K562 (cell line): ENCODE results near the gene PCK2. TPM values are rescaled to one million over a fixed set of nuclear protein-coding genes. Genes with fewer than 3 reads are reported as not detected.

Experiments
- BRD9 ChIP-seq: fragments of 450-650 bp; IDR thresholded peaks from 2 replicates; pipeline ENCODE4 v1.6.1; 2018; ENCODE audit warnings: low read depth; ENCODE audit not compliant: partially characterized antibody
- EGR1 ChIP-seq: fragments of 450-650 bp; conservative IDR thresholded peaks from 2 replicates; pipeline ENCODE4 v1.6.1; 2017; ENCODE audit warnings: mild to moderate bottlenecking
- ETS1 ChIP-seq: conservative IDR thresholded peaks from 2 replicates; pipeline ENCODE4 v1.6.1; 2011; ENCODE audit warnings: low read depth, mild to moderate bottlenecking, low read length; ENCODE audit not compliant: control insufficient read depth
- ILK ChIP-seq: fragments of 450-650 bp; IDR thresholded peaks from 2 replicates; pipeline ENCODE4 v1.6.1; 2016; ENCODE audit warnings: missing genetic modification characterization, low read depth, mild to moderate bottlenecking, missing compliant biosample characterization, moderate library complexity, borderline replicate concordance
- PHF21A ChIP-seq: fragments of 450-650 bp; IDR thresholded peaks from 2 replicates; pipeline ENCODE4 v1.6.1; 2017; ENCODE audit warnings: low read depth, borderline replicate concordance
- RAD51 ChIP-seq: fragments of 450-650 bp; IDR thresholded peaks from 2 replicates; pipeline ENCODE4 v1.7.1; 2016; ENCODE audit warnings: low read depth, mild to moderate bottlenecking, borderline replicate concordance
- SMAD1 ChIP-seq: fragments of 150-350 bp; IDR thresholded peaks from 2 replicates; pipeline ENCODE4 v1.6.1; 2014; ENCODE audit warnings: low read length, low read depth; ENCODE audit not compliant: partially characterized antibody
- SMARCA4 ChIP-seq: fragments of 450-650 bp; IDR thresholded peaks from 2 replicates; pipeline ENCODE4 v1.6.1; 2016
- SP2 ChIP-seq: IDR thresholded peaks from 2 replicates; pipeline ENCODE4 v1.6.1; 2011; ENCODE audit warnings: mild to moderate bottlenecking, low read depth, low read length, moderate library complexity; ENCODE audit not compliant: poor library complexity, severe bottlenecking; ENCODE audit errors: extremely low read depth
- THRAP3 ChIP-seq: fragments of 450-650 bp; IDR thresholded peaks from 2 replicates; pipeline ENCODE4 v1.6.1; 2016; ENCODE audit warnings: mild to moderate bottlenecking, inconsistent platforms, borderline replicate concordance
- USF2 ChIP-seq: sonication (generic); formaldehyde crosslinking; IDR thresholded peaks from 2 replicates; pipeline ENCODE4 v1.5.0; 2020; ENCODE audit warnings: missing genetic modification reagents
- ZBTB7A ChIP-seq: IDR thresholded peaks from 2 replicates; pipeline ENCODE4 v1.6.1; 2011; ENCODE audit warnings: low read depth, mild to moderate bottlenecking, low read length, moderate library complexity, borderline replicate concordance; ENCODE audit not compliant: control insufficient read depth
- ZFP36 ChIP-seq: fragments of 150-350 bp; IDR thresholded peaks from 2 replicates; pipeline ENCODE4 v1.6.1; 2018; ENCODE audit warnings: low read length, low read depth; ENCODE audit not compliant: partially characterized antibody
- ZNF165 ChIP-seq: fragments of 250-450 bp; sonication (Bioruptor Pico); IDR thresholded peaks from 2 replicates; pipeline ENCODE4 v1.4.0; 2020; ENCODE audit warnings: borderline replicate concordance
- ZNF277 ChIP-seq: fragments of 250-450 bp; sonication (Bioruptor Pico); IDR thresholded peaks from 2 replicates; pipeline ENCODE4 v1.8.0; 2022; ENCODE audit warnings: inconsistent platforms, mild to moderate bottlenecking, moderate library complexity, borderline replicate concordance
- ZNF3 ChIP-seq: fragments of 250-450 bp; sonication (Bioruptor Pico); IDR thresholded peaks from 2 replicates; pipeline ENCODE4 v1.5.0; 2021; ENCODE audit warnings: mild to moderate bottlenecking, moderate library complexity
- ZNF408 ChIP-seq: fragments of 250-450 bp; sonication (Bioruptor Pico); IDR thresholded peaks from 2 replicates; pipeline ENCODE4 v1.4.0; 2020; ENCODE audit warnings: low read depth, mild to moderate bottlenecking, moderate library complexity
- ZNF609 ChIP-seq: sonication (generic); formaldehyde crosslinking; IDR thresholded peaks from 2 replicates; pipeline ENCODE4 v1.8.1; 2023; ENCODE audit warnings: missing genetic modification reagents, mild to moderate bottlenecking, borderline replicate concordance
- polyA plus RNA-seq, 8 experiments: library from polyadenylated mRNA; depleted of rRNA in 4 of 8; stranded (reverse) in 5 of 8; unstranded in 3 of 8; fragments of >200 nt; fragmentation: Nextera tagmentation in 2 of 8; fragmentation: Illumina TruSeq in 1 of 8; extraction: Ambion mirVana in 2 of 8; extraction: Trizol in 1 of 8; gene quantifications; 2 replicates each; pipeline versions ENCODE4 v1.2.1 to v1.2.3, GENCODE V29; 2011 to 2014; ENCODE audit warnings: inconsistent platforms in 1 of 8, missing spikeins in 1 of 8
- total RNA-seq, 7 experiments: library from RNA; depleted of rRNA in 6 of 7; stranded (reverse); fragments of >200 nt in 6 of 7; fragmentation: Illumina TruSeq in 2 of 7; extraction: Trizol in 2 of 7; gene quantifications; 2 replicates each; pipeline versions ENCODE4 v1.2.1 to v1.2.3, GENCODE V29; 2011 to 2021; ENCODE audit warnings: low replicate concordance in 1 of 7

Gene PCK2
- total and polyA plus RNA-seq, 9 of the 15 experiments (the other 6 are each of a cell fraction or from before 2014, with no cell fraction given) = 3.3 to 60.9 (median 30.4) TPM

- TF ChIP-seq ETS1 = no peak
- no peak for TF ChIP-seq ZNF408 (CRISPR knock-in tag)
- no peak for TF ChIP-seq THRAP3
- TF ChIP-seq SP2 = peak; percentile 70
- TF ChIP-seq ZFP36 = no peak
- TF ChIP-seq ZNF3 (CRISPR knock-in tag) = no peak
- TF ChIP-seq PHF21A = no peak
- TF ChIP-seq ILK (tag) = no peak
- TF ChIP-seq ZNF165 = no peak
- no peak for TF ChIP-seq SMARCA4
- peak; percentile 94 for TF ChIP-seq ZBTB7A
- no peak for TF ChIP-seq ZNF277 (CRISPR knock-in tag)
- TF ChIP-seq BRD9 = no peak
- no peak for TF ChIP-seq SMAD1
- TF ChIP-seq RAD51 = peak; percentile 91
- TF ChIP-seq USF2 (CRISPR knock-in tag) = peak; percentile 91
- TF ChIP-seq EGR1 = peak; percentile 98
- TF ChIP-seq ZNF609 (CRISPR knock-in tag) = no peak
Observed at GRCh38 chr14:24114532-24115421, 20.7 kb downstream of the PCK2 start, which contains the start of the genes DCAF11 and NRL (continued).
